HG03469 (cell line): ENCODE measurements around the gene MICALL2.

ENCODE experiments used
- ATAC-seq: cut with Tn5 transposase; IDR thresholded peaks from one replicate; pipeline ENCODE4 v1.9.1; 2021; ENCODE audit warnings: mild to moderate bottlenecking, moderate library complexity, moderate number of reproducible peaks; ENCODE audit not compliant: unreplicated experiment

The MICALL2 gene

DNA sequence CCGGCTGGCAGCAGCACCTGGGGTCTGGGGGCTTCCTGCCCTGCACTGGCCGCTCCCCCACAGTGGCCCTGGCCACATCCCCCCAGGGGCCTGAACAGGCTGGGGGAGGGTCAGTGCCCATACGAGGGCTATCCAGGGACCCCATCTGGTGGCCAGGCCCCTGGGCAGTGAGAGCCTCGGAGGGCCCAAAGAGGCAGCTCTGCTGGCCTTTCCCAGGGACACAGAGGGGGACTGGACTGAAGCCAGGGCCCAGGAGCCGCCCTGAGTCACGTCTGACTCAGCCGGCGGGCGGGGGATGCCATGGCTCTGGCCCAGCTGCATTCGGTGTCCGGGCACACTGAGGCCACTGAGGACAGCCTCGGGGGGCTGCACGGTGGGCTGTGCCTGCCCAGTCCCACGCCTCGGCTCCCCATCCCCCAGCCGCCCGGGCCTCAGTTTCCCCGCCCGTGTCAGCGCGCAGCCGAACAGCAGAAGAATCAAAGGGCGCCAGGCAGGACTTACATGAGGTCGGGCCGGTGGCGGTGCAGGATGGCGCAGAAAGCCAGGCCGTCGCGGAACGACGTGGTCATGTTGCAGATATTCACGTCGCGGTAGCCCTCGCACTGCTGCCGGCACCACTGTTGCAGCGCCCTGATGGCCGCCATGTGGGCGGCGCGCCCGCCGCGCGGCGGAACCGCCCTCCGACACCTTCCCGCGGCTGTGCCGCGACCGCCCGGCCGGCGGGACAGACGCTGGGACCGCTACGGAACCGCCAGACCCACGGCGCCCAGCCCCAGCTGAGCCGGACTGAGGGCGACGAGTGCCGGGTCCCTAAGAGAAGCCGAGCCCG lies at the start of gene MICALL2:
Gene MICALL2 (minus strand): TSS at position 788 of the 829 bp plus-strand sequence. CDS start 144 bp downstream, at position 644.
- no peak for ATAC-seq

DNA sequence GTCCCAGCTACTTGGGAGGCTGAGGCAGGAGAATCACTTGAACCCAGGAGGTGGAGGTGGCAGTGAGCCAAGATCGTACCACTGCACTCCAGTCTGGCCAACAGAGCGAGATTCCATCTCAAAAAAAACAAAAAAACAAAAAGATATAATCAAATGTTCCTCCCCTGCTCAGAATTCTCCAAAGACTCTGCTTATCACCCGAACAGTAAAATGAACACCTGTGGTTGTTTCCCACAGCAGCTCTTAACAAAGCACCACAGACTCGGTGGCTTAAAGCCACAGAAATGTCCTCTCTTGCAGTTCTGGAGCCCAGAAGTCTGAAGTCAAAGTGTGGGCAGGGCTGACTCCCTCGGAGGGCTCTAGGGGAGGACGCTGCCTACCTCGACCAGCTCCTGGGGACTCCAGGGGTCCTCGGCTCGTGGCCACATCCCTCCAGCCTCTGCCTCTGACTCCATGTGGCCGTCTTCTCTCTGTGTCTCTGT lies 49.0 kb upstream of the MICALL2 start:
- no peak for ATAC-seq

DNA sequence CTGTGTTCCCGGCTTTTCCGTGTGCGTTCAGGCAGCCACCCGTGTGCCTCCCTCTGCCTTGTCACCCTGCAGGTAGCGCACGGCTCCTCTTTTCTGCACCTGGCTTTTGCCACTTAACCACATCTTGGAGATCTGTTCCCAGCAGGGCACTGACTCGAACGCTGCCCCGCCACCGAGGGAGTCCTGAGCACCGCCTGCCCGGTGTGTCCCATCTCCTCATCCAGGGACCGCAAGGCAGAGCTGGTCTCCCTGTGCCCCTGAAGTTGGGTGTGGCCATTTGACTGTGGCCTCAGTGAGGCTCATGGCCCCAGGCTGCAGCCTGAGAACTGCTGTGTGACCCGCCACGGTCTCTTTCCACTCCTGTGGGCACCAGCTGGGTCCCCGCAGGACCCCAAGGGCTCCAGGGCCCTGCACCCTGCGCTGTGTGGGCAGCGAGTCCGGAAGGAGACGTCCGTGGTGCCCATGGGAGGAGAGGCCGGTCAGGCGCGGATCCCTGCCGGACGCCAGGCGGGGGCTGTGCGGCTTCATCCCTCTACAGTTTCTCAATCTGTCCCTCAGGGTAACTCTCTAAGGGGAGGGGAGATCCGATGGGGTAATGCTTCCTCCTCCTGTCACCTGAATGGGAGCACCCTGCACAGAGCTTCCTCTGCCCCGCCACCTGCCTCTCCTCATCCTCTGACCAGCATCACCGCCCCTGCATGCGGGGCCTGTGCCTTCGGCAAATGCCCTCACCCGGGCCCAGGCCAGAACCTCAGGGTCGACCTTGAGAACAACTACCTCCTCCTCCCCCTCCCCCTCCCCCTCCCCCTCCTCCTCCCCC lies 46.7 kb upstream of the MICALL2 start:
- ATAC-seq = no peak

DNA sequence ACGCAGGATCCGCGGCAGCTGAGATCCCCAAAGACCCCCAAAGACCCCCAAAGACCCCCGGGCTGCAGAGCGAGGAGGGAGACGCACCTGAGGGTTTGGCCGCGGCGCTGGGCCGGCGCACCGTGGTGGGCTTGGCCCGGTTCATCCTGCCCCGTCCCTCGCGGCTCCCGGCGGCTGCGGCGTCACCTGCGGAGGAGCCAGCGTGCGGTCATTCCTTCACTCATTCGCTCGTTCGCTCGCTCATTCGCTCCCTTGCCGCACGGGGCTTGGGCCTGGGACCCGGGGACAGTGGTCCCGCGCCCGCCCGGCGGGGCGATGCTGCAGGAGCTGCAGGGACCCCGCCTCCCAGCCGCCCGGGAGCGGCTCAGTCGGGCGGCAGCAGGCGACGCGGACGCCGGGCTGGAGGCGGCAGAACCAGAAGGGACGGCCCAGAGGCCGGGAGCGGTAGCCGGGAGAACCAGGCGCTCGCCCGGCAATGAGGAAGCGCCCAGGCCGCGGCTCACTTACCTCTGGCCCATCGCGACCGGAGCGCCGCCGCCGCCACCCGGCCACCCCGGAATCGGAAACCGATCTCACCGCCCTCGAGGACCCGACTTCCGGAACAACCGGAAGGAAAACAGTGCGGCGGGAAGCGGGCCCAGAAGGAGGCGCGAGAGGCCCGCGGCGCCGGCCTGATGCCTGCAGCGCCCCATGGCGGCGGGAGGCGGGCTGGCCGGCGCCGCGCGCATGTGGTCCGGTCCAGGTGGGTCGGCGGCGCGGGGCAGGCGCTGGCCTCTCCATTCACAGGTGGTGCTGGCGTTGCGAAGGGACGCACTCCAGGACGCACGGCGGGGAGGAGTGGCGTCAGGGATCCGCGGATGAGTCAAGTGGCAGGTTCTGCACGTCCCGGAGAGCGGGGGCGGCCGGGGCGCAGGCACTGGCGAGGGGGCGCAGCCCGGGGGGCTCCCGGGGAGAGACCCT lies 44.8 kb upstream of the MICALL2 start, which contains the start of gene INTS1:
Gene INTS1 (minus strand): TSS at position 574 of the 960 bp plus-strand sequence. CDS start 429 bp downstream, at position 145.
- no peak for ATAC-seq

GRCh38 chr7:1503390-1503789 lies 44.1 kb upstream of the MICALL2 start:
- no peak for ATAC-seq

DNA sequence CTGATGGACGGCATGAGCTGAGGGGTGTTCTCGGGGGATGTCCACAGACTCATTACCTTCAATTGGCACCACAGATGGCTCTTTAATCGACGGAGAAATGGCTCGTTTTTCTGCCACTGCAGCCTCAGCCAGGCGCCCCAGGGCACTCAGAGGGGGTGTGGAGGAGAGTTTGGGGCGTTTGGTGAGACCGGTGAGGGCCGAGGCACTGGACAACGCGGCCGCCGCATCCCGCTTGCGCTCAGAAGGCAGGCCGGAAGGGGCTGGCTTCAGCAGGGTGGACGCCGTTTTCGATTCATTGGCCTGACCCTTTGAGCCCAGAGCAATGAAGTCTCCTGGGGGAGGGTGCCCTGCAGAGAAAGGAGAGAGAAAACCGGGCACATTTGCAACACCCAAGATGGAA lies 43.6 kb upstream of the MICALL2 start:
- no peak for ATAC-seq

DNA sequence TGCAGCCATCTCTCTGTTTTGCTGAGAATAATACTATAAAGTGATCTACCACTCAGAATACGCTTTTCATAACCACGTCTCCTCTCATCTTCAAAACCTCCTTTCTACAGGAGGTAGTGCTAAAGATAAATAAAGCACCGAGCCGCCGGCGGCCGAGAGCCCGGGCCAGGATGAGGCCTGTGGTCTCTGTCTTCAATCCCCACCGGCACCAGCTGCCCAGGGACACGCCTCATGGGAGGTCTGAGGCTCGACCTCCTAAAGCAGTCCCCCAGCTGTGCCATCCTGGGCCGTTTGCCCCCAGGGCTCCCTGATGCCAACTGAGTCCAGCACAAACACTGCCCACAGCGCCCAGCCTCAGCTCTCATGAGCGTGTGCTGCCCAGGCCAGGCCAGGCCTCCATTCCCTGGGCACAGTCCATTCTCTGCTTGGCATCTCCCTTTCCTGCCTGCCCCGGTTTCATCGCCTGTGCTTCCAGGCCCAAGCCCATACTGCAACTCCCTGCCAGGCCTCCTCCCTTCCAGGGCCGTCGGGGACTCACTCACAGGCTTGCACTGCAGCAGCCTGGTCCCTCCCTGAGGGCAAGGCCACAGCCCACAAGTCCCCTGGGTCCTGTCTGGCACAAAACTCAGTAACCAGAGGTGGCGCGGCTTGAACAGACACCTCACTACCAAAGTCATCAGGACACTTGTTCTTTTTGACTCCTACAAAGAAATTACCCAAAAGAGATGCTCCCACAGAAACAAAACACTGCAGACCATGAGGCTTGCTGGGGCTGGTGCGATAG lies 42.4 kb upstream of the MICALL2 start:
- no peak for ATAC-seq

DNA sequence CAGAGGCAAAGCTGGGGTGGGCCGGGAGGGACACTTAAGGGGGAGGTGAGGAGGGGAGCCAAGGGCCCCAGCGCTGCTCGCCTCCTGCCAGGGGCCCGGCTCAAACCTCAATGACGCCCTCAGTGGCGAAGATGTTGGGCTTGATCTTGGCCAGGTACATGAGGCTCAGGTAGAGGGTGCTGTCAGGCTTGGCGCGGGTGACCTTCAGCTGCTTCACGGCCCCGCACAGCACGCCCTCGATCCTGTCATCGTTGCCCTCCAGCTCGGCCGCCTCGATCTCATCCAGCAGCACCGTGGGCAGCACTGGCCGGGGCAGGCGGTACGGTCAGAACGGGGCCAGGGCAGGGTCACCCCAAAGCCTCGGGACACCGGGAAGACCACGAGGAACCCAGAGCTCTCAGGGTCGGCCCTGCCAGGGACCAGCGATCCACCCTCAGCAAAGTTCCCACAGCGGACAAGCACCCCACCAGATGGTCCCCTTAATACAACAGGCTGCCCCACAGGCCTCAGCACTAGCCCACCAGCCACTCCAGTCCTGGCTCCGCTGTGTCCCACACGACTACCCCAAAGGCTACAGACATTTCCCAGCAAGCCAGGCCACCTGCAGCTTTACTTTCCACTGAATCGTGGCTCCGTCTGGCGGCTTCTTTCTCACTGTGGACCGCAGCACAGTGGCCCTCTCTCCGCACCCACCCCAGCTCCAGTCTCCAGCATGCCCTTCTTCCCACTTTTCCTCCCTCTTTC lies 41.0 kb upstream of the MICALL2 start:
- no peak for ATAC-seq

- no peak for ATAC-seq
Measured at GRCh38 chr7:1499367-1500029, 40.2 kb upstream of the MICALL2 start.

GRCh38 chr7:1498370-1499305 lies 39.4 kb upstream of the MICALL2 start:
- ATAC-seq = no peak

DNA sequence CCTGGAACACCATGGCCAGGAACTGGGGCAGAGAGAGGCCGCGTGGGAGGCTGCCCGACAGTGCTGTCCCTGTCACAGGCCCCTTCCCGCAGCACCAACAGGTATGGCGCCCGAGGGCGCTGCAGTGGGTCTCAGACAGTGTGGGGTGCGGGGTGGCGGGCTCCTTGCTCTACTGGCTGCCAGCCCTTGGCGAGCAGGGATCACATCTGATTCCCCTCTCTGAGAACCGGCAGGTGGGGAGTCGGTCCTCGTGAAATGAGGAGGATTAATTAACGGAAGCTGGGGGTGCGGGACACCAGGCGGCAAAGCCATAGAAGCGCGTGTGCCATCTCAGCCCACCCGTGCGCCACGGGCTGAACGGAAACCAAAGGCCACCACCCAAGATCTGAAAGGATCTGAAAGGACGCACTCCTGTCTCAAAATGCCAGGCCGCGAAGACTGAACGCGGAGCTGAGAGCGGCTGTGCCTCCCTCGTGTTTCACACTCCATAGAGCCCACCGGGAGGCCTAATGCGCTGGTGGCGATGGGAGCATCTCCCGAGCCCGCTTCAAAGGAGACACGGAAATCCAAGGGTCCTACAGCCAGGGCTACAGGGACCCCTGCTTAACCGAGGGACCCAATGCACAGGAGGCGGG lies 38.1 kb upstream of the MICALL2 start:
- ATAC-seq = no peak

DNA sequence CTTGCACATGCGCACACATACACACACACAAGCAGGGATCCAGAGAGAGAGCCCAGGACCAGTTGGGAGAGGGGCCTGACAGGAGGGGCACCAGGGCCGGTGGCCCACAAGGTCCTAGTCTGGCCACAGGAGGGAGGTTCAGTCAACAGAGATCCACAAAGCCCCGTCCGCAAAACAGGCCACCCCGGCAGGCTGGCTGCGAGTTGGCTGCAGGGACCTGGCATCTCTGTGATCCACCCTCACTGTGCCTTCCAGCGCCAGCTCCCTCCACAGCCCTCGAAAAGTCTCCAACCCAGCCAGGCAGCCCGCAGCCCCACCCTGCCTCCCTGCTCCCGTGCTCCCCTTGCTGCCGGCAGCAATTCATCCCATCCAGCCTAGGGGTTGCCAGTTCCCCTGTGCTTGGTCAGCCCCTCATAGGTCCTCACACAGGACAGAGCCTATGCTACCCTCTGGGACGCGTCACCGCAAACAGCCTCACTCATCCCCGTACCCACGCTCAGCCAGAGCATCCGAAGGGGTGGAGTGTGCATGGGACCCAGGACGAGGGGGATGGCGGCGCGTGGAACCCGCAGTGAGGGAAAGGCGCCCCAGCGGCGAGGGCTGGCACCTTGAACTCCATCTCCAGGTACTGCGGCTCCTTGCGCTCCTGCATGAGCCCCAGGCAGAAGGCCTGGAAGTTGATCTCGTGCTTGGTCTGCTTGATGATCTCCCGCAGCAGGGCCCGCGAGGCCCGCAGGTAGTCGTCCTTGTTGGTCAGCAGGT lies 37.4 kb upstream of the MICALL2 start:
- no peak for ATAC-seq

DNA sequence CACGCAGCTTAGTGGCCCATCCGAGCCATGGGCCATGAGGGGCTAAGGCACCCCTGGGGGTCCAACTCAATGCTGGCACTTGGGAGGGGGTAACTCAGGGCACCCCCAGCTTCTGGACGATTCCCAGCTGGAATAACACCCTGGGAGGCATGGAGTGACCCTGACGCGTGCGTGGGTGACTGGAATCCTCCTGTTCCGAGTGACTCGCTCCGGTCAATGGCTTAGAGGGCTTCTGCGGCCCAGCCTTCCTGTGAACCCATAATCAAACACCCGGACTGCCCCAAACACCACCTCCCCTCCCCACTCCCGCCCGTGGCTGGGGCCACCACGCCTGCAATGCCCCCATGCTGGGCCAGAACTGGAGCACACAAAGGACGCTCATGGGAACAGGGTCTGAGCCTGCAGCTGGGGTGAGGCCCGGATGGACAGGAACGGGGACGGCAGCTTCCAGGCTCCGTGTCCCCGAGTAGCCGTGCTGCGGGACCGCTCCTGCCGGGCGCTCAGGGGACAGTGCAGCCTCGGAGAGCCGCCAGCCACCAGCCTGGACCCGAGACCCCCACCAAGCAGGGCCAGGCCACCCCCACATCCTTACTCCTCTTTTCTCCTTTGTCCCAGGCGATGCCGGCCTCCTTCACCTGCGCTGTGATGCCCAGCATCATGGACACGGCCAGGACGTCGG lies 36.4 kb upstream of the MICALL2 start:
- ATAC-seq = no peak

- no peak for ATAC-seq
Measured at GRCh38 chr7:1494866-1495563, 35.7 kb upstream of the MICALL2 start.

DNA sequence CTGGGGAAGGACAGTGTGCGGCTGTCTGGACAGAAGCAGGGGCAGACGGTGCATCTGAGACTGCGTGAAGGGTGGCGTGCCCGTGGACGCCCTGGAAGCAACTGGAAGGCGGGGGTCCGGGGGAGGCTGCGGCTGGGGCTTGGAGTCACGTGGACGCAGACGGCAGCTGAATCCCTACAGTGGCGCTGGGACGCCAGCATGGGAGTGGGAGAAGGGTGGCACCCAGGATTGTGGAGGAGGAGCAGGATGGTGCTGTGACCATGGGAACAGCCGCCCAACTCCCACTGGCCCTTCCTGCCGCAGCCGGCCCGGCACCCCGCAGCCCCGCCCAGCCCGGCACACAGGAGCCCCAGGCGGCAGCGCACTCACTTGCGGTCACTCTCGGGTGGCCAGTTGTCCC lies 35.2 kb upstream of the MICALL2 start:
- no peak for ATAC-seq
